Stomach (tissue), 9 donors: Measurements from ENCODE around the gene CSGALNACT2. TPM values are rescaled to one million over a fixed set of nuclear protein-coding genes. Genes with fewer than 3 reads are reported as not detected.
"Not testable (repeated sequence)": the region's sequence is repeated elsewhere in the genome, so short reads cannot be mapped to it uniquely, and the experiment has no call there.

Source experiments
- DNase-seq, 2 donors: peaks; one replicate each; pipeline versions ENCODE4 v3.0.0 to v3.0.0-alpha.2; 2013 to 2019
- H3K27ac ChIP-seq, 5 donors: fragments of 200-600 bp in 4 of 5; sonication (generic) in 4 of 5; one replicate each; pipeline ENCODE4 v1.5.1; 2013 to 2019; ENCODE audit warnings: mild to moderate bottlenecking in 1 of 5, moderate library complexity in 1 of 5
- H3K27me3 ChIP-seq, 3 donors: fragments of 200-600 bp; sonication (generic); one replicate each; pipeline ENCODE4 v1.5.1; 2017 to 2019; ENCODE audit warnings: mixed run types in 1 of 3
- H3K36me3 ChIP-seq, 4 donors: fragments of 200-600 bp; sonication (generic); 1 replicate in 3 of 4; 2 replicates in 1 of 4; pipeline ENCODE4 v1.5.1; 2016 to 2019
- H3K4me1 ChIP-seq, 4 donors: fragments of 200-600 bp; sonication (generic); one replicate each; pipeline ENCODE4 v1.5.1; 2016 to 2019
- H3K4me3 ChIP-seq, 4 donors: fragments of 200-600 bp; sonication (generic) in 3 of 4; one replicate each; pipeline ENCODE4 v1.5.1; 2016 to 2019; ENCODE audit warnings: mild to moderate bottlenecking in 1 of 4
- H3K9me3 ChIP-seq, 4 donors: fragments of 200-600 bp; sonication (generic); one replicate each; pipeline ENCODE4 v1.5.1; 2016 to 2019
- EP300 ChIP-seq: sonication (generic); formaldehyde crosslinking; IDR thresholded peaks from one replicate; pipeline ENCODE4 v1.6.1; 2017; ENCODE audit warnings: antibody characterized with exemption
- POLR2A ChIP-seq, 4 donors: fragments of 450-650 bp; IDR thresholded peaks; one replicate each; pipeline ENCODE4 v1.6.1; 2016; ENCODE audit warnings: antibody characterized with exemption in 4 of 4, control low read depth in 2 of 4, mild to moderate bottlenecking in 1 of 4, moderate library complexity in 1 of 4
- POLR2AphosphoS5 ChIP-seq, 3 donors: sonication (generic); formaldehyde crosslinking; IDR thresholded peaks; one replicate each; pipeline ENCODE4 v1.6.1; 2016; ENCODE audit warnings: antibody characterized with exemption in 3 of 3
- WGBS, 5 donors: extraction: QIAGEN DNeasy Blood & Tissue Kit in 3 of 5; methylation state at CpG; one replicate each; pipeline versions ENCODE4 v1.1.5 to v1.1.7; 2013 to 2018; 5-methylcytosine and 5-hydroxymethylcytosine counted together
- intact Hi-C: fragments of 100-400 bp; cut with DNase I; formaldehyde crosslinking; loops from one replicate; pipeline ENCODE4 v1.15.1; 2023; ENCODE audit warnings: low total_unique reads
- polyA plus RNA-seq, 3 donors: library from polyadenylated mRNA; stranded (reverse); fragments of 200-250 nt; gene quantifications; one replicate each; pipeline ENCODE4 v1.2.3, GENCODE V29; 2013
- total RNA-seq, 5 donors: library from RNA; depleted of rRNA; stranded (reverse); fragments of >200 nt; gene quantifications; one replicate each; pipeline versions ENCODE4 v1.1.0 to v1.2.3, GENCODE V29; 2014 to 2016
- TF ChIP-seq, protein P1 (sequence below), 7 experiments: fragments of 450-650 bp in 4 of 7; fragments of 200-600 bp in 3 of 7; sonication (generic) in 3 of 7; IDR thresholded peaks; one replicate each; pipeline ENCODE4 v1.5.1; 2016 to 2019; ENCODE audit warnings: antibody characterized with exemption in 7 of 7, control low read depth in 2 of 7, mild to moderate bottlenecking in 1 of 7
- donor health status: healthy with polysubstance abuse.
- donor health status: Bipolar disorder and iron deficiency.
- donor health status: healthy.

The CSGALNACT2 gene
- total and polyA plus RNA-seq, 8 donors: 2.0 to 30.1 (median 7.8) TPM

- Histone ChIP-seq H3K9me3 (no peaks in the 10 kb centered on the region), H3K27me3 (peaks cover 0 to 58% (median 0%) of the 10 kb centered on the region in 3 donors), H3K36me3 (no peaks in the 10 kb centered on the region), H3K27ac (no peak overlapping the region), H3K4me3 (no peak overlapping the region), H3K4me1 (no peaks in the 10 kb centered on the region)
- 58 to 69% (median 69%) methylated on average over 2 to 5 of the region's 5 CpGs for WGBS, 5 donors
- DNase-seq: no peak
- intact Hi-C loops: no loop called here
- TF ChIP-seq, protein P1, sequence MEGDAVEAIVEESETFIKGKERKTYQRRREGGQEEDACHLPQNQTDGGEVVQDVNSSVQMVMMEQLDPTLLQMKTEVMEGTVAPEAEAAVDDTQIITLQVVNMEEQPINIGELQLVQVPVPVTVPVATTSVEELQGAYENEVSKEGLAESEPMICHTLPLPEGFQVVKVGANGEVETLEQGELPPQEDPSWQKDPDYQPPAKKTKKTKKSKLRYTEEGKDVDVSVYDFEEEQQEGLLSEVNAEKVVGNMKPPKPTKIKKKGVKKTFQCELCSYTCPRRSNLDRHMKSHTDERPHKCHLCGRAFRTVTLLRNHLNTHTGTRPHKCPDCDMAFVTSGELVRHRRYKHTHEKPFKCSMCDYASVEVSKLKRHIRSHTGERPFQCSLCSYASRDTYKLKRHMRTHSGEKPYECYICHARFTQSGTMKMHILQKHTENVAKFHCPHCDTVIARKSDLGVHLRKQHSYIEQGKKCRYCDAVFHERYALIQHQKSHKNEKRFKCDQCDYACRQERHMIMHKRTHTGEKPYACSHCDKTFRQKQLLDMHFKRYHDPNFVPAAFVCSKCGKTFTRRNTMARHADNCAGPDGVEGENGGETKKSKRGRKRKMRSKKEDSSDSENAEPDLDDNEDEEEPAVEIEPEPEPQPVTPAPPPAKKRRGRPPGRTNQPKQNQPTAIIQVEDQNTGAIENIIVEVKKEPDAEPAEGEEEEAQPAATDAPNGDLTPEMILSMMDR (IDR thresholded peaks at IDR 0.05): no peak
- TF ChIP-seq EP300: no peak
- no peak for TF ChIP-seq POLR2AphosphoS5 (IDR thresholded peaks at IDR 0.05)
- no peak for TF ChIP-seq POLR2A (IDR thresholded peaks at IDR 0.05)
Measured at GRCh38 chr10:43219848-43220247, 81.6 kb downstream of the CSGALNACT2 start.

DNA sequence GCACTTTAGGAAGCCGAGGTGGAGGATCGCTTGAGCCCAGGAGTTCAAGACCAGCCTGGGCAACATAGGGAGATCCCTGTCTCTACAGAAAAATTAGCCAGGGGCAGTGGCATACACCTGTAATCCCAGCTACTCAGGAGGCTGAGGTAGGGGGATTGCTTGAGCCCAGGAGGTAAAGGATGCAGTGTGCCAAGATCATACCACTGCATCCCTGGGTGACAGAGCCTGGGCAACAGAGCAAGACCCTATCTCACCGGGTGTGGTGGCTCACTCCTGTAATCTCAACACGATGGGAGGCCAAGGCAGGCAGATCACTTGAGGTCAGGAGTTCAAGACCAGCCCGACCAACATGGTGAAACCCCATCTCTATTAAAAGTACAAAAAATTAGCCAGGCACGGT is 82.0 kb downstream of the CSGALNACT2 start:
- DNase-seq, H3K4me1 ChIP-seq, H3K4me3 ChIP-seq, intact Hi-C loops, H3K27ac ChIP-seq, H3K9me3 ChIP-seq, H3K36me3 ChIP-seq: not testable (repeated sequence)
- WGBS, 5 donors: 59 to 82% (median 72%) methylated on average over 5 to 6 of the region's 6 CpGs
- peaks cover 0 to 58% (median 0%) of the 10 kb centered on the region in 3 donors for H3K27me3 ChIP-seq

- DNase-seq: no peak
- 69 to 77% (median 72%) methylated on average over 14 of the region's 14 CpGs for WGBS, 5 donors
- H3K4me3 ChIP-seq: no peak overlapping the region
- no peak overlapping the region for H3K27ac ChIP-seq
- no peaks in the 10 kb centered on the region for H3K36me3 ChIP-seq
- H3K27me3 ChIP-seq: peaks cover 0 to 61% (median 0%) of the 10 kb centered on the region in 3 donors
- intact Hi-C loops: no loop called here
- no peaks in the 10 kb centered on the region for H3K4me1 ChIP-seq
- H3K9me3 ChIP-seq: no peaks in the 10 kb centered on the region
- TF ChIP-seq POLR2A (IDR thresholded peaks at IDR 0.05): no peak
- TF ChIP-seq POLR2AphosphoS5 (IDR thresholded peaks at IDR 0.05): no peak
- TF ChIP-seq, protein P1 (IDR thresholded peaks at IDR 0.05): no peak
- TF ChIP-seq EP300: no peak
Measured at GRCh38 chr10:43220657-43221418, 82.6 kb downstream of the CSGALNACT2 start.

- H3K27me3 ChIP-seq: peaks cover 0 to 57% (median 0%) of the 10 kb centered on the region in 3 donors
- DNase-seq: no peak
- TF ChIP-seq EP300 (no peak), POLR2A (IDR thresholded peaks at IDR 0.05) (no peak)
- TF ChIP-seq, protein P1 (IDR thresholded peaks at IDR 0.05): no peak
Measured at GRCh38 chr10:43221419-43222209, 83.4 kb downstream of the CSGALNACT2 start.

More at GRCh38 chr10:43221419-43222209, 83.4 kb downstream of the CSGALNACT2 start:
- whole genome bisulfite sequencing, 5 donors: 71 to 82% (median 78%) methylated on average over 14 to 19 of the region's 19 CpGs
- H3K4me1 ChIP-seq: no peaks in the 10 kb centered on the region
- intact Hi-C loops: no loop called here
- H3K27ac ChIP-seq: no peak overlapping the region
- H3K36me3 ChIP-seq: no peaks in the 10 kb centered on the region
- H3K4me3 ChIP-seq: no peak overlapping the region
- no peaks in the 10 kb centered on the region for H3K9me3 ChIP-seq
